HG03354 (cell line): ENCODE measurements around the gene DAB2.
"Not testable (repeated sequence)": the region's sequence is repeated elsewhere in the genome, so short reads cannot be mapped to it uniquely, and the experiment has no call there.

ENCODE experiments used
- ATAC-seq: cut with Tn5 transposase; IDR thresholded peaks from one replicate; pipeline ENCODE4 v1.9.1; 2021; ENCODE audit warnings: mild to moderate bottlenecking; ENCODE audit not compliant: unreplicated experiment, poor library complexity, severe bottlenecking

The DAB2 gene

GRCh38 chr5:39361306-39361705 lies 63.5 kb downstream of the DAB2 start:
- no peak for ATAC-seq

DNA sequence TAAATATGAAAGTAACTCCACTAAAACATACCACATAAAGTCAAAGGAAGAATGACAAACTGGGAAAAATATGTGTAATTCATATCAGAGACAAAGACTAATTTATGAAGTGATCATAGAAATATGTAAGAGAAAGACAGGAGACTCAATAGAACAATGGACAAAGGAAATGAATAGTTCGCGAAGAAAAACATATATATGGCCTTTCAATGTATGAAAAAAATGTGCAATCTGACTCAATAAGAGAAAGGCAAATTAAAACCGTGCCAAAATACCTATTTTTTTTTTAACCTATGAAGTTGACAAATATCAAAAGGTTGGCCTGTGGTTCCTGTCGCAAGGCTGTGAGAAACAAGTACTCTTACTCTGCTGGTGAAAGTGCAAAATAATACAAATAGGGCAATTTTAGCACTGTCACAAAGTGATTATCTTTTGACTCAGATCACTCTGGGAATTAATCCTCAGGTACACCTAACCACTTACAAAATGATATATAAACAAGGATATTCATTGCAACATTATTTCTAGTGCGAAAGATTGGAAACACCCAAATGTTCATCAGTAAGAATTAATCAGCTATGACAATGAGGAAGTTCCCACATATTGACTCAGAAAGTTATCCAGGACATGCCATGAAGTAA lies 64.2 kb downstream of the DAB2 start:
- no peak for ATAC-seq

DNA sequence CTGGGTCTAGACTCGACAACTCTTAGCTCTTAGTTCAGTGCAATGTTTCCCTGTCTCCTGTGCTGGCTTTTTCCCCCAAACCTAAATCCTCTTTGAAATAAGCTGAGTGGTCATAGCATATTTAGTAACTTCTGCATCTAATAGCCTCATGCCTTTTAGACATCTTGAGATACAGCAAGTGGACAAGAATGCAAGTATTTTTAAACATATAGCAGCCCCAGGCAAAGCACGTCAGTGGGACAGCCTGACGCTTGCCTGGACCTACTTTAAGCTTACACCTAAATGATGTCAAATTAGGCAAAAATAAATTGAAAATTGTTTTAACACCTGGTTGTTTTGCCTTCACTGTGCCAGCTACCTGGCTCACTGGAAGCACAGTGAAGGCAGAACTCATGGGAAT lies 68.5 kb downstream of the DAB2 start:
- no peak for ATAC-seq

DNA sequence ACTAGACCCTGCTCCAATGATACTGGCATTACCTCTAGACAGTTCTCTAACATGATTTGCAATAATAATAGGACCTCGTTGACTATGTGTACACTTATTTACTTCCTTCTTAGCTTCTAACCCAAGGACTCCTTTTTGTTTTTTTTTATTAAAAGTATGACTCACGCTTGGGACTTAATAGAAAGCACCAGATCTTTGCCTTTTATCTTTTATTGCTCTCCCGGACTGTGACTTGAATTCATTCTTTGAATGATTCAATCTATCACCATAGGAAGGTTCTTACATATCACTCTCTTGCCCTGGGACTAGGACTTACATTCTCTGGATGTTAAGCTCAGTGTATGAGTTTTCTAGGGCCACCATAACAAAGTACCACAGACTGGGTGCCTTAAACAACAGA lies 69.5 kb downstream of the DAB2 start:
- ATAC-seq: no peak

DNA sequence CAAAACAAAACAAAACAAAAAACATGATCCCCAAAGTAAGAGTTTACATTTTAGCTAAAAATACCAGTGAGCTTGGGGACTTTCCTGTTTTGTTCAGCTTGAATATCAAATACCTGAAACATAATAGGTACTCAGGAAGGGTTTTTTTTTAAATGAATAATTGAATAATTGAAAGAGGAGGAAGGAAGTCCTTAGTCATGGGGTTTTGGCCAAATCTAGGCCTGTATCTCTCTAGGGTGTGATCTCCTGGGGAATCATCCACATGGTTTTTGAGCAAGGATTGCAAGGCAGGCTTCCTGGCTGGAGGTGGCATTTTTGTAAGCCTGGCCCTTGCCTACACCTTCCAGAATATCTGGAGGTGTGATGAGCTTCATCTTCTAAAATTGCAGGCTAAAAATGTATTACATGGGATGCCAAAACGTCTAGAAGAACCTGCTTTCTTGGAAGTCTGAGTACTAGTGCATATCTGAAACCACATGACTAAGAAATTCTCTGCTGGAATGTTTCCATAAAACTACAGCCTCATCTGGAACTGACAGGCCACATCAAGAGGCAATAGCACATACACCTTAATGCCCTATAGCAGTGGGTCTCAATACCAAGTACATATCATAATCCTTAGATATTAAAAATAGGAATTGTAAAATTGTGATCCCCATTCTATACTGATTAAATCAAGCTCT lies 70.9 kb downstream of the DAB2 start:
- no peak for ATAC-seq

- no peak for ATAC-seq
Observed at GRCh38 chr5:39352951-39353350, 71.8 kb downstream of the DAB2 start.

GRCh38 chr5:39352170-39352569 lies 72.6 kb downstream of the DAB2 start:
- no peak for ATAC-seq

GRCh38 chr5:39349484-39349883 lies 75.3 kb downstream of the DAB2 start:
- ATAC-seq: no peak

DNA sequence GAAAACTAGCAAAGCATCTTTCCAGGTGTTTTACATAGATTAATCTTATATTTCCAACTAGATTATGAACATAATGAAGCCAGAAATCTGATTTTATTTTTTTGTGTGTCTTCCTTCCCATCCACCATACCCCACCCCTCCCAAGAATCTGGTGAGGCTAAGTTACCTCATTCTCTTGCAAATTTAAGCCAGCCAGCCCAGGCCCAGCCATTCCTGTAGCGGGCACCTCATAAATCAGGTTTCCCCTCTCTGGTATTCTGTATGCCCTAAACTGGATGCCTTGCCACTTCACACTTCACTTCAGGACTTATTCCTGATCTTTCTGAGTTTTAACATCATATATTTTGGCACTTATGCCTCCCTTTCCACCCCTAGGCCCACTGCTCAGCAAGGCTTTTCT lies 82.3 kb downstream of the DAB2 start:
- ATAC-seq: no peak

DNA sequence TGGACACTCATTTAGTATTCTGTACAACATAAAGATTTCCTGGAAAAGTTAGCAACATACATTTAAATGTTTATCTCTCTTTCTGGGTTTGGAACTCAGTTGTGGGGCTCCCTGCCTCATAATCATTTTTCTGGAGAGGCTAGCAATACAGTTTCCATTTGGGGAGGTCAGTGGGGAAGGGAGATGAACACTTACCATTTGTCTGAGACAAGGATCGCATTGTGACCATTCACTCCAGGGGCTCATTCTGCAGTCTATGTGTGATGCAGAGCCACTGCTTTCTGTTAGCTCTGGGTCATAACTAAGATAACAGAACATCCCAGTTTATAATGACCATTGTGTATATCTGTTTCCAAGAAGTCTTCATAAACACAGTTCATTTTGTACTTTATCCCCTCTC lies 82.9 kb downstream of the DAB2 start:
- ATAC-seq: no peak

- ATAC-seq: no peak
Observed at GRCh38 chr5:39340506-39340905, 84.3 kb downstream of the DAB2 start.

GRCh38 chr5:39337252-39337915 lies 87.4 kb downstream of the DAB2 start:
- no peak for ATAC-seq

GRCh38 chr5:39334296-39334695 lies 90.5 kb downstream of the DAB2 start:
- not testable (repeated sequence) for ATAC-seq

DNA sequence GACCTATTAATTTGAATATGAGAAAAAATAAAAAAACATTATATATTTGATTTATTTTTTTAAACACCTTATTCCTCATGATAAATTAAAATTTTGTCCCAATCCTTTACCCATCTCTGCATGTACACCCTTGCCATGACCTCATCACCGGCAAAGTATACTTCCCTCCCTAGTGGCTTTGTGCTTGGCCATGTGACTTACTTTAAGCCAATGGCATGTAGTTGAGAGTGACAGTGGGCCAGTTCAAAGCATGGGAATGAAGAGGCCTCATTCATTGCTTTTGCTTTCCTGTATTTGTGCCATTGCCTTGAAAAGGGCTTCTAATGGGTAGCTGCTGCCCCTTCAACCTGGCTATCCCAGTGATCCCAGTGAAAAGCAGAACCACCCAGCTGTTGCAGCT lies 91.7 kb downstream of the DAB2 start:
- ATAC-seq: no peak

DNA sequence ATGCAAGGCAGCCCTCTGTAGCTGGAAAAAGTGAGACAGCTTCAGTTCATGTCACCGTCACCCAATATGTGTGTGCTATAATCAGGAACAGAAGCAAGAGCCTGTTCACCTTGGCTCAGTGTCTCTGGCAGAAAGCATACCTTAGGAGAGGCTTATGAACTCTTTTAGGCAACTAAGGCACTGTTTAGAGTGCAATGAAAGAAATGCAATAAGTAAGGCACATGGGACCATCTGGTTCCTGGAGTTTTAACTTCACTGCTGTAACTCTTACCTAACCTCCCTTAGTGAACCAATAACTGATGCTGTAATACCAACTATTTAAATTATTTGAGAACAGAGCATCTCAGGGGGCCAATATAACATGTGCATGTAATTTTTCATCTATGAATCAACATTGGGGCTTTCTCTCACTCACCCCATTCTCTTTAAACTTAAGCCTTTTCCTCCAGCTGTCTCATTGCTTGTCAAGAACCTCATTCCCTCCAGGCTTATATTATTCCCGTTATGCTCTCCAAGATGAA lies 92.9 kb downstream of the DAB2 start:
- no peak for ATAC-seq

DNA sequence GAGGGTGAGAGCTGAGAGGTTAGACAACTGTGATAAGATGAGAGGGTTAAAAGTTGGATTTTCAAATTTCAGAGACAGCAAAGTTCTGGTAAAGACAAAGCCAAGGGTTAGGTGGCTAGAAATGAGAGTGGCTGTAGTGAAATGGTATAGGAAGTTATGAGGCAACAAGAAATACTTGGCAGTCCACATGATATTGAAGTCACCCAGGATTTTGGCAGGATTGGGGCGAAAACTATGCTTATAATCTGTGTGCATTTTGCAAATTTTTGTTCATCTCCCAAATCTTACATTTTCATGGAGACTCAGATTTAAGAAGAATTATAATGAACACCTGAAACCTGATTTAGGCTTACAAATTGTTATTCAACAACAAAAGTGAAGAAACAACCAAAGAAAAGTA lies 96.0 kb downstream of the DAB2 start:
- ATAC-seq: no peak

- ATAC-seq: no peak
Observed at GRCh38 chr5:39323542-39323941, 101.2 kb downstream of the DAB2 start.
